GM12892 (cell line): ENCODE results near the gene PSMA4.

Experiments used
- POLR2A ChIP-seq: IDR thresholded peaks from 2 replicates; pipeline ENCODE4 v1.6.1; 2011; ENCODE audit warnings: low read depth, low read length, control low read depth
- POLR2AphosphoS5 ChIP-seq: IDR thresholded peaks from 2 replicates; pipeline ENCODE4 v1.6.1; 2011; ENCODE audit warnings: low read depth, low read length, control low read depth
- TAF1 ChIP-seq: IDR thresholded peaks from 2 replicates; pipeline ENCODE4 v1.6.1; 2011; ENCODE audit warnings: low read depth, mild to moderate bottlenecking, control low read depth, low read length, borderline replicate concordance

DNA sequence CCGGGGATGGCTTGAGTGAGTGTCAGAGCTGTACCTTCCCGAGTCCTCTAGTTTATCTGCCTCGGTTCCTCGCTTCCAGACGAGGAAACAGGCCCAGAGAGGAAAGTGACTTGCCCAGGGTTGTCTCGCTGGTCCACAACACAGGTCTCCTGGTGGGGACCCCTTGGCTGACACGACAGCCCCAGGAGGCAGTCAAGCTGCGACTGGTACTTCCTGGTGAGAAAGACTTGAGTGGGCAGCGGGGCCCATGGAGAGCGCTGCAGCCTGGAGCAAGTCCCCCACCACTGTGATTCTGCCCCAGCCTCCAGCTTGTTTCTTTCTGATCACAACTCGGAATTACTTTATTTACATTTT lies 24.5 kb downstream of the PSMA4 start:
- no peak for TF ChIP-seq POLR2AphosphoS5
- TF ChIP-seq POLR2A: no peak
- no peak for TF ChIP-seq TAF1
